Measurements from ENCODE around the gene LARP1. TPM values are rescaled to one million over a fixed set of nuclear protein-coding genes. Genes with fewer than 3 reads are reported as not detected.
"Not testable (repeated sequence)": the region's sequence is repeated elsewhere in the genome, so short reads cannot be mapped to it uniquely, and the experiment has no call there.

LARP1 gene
- polyA plus RNA-seq (ENCODE audit: insufficient read length in 4 of 4), result 100 to 1,000 TPM; 109 to 151 (median 135) TPM

DNA sequence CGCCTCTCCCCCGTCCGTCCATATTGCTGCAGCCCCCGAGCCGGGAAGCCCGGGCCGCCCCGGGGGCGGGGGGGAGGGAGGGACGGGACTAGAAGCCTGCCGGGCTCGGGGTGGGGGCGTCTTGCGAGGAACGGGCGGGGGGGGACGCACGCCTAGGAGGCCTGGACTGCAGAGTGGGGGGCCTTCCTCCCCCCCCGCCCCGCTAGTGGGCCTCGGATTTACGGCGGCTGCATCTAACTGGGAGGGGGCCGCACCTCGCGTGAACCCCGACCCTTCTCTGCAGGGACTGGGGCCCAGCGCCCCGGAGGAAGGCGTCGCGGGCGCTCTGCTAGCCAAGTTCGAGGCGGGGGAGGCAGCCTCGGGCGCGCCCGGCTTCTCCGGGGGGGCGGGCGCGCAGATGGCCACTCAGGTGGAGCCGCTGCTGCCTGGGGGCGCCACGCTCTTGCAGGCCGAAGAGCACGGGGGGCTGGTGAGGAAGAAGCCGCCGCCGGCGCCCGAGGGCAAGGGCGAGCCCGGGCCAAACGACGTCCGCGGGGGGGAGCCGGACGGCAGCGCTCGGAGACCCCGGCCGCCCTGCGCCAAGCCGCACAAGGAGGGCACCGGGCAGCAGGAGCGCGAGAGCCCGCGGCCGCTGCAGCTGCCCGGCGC, at the start of gene LARP1:
TSS of gene LARP1 (plus strand) at position 17 of the 648 bp plus-strand sequence. CDS start at position 398, 381 bp downstream.
- peak in 1 of 4 donors; percentile 34 for DNase-seq (ENCODE audit: low read depth in 4 of 4, low spot score in 3 of 4)

DNA sequence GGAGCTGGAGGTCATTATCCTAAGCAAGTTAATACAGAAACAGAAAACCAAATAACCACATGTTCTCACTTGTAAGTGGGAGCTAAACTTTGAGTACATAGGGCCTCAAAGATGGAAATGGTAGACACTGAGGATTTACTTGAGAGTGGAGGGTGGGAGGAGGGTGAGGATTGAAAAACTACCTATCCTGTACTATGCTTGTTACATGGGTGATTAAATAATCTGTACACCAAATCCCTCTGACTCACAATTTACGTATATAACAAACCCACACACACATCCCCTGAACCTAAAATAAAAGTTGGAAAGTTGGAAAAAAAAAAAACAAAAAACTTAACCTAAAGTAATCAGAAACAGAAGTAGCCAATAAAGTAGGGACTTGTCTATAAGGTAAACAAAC, 48.8 kb upstream of the LARP1 start:
- DNase-seq (ENCODE audit: low read depth in 4 of 4, low spot score in 3 of 4), result no peak

DNA sequence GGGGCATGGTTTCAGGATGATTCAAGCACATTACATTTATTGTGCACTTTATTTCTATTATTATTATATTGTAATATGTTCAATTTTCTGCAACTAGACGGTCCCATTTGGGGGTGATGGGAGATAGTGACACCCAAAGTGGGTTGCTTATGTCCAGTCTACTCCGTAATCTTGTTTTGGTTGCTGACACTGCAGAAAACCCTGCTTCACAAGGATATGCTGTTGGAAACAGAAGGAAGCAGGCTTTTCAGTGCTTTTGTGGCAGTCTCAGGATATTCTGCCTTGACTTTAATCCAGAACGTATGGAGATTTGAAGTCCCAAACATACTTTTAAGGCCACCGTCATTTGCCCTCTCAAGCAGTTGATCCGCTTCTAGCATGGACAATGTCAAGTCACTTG, 47.5 kb upstream of the LARP1 start:
- DNase-seq (ENCODE audit: low read depth in 4 of 4, low spot score in 3 of 4), result no peak

DNA sequence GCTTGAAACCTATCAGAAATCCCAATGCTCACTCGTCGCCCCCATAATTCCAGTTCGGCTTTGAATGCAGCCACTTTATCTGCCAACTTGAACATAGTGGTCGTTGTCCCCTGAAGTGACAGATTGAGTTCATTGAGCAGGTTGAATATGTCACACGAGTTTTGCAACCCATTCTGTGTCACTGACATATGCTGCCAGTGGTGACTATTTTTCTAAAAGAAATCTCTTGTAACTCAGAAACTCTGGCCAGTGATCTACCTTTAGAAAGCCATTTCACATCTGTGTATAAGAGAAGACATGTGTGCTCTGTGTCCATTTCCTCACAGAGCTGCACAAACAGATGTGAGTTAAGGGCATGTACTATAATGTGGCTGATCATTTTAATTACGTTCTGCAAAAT, 47.0 kb upstream of the LARP1 start:
- no peak for DNase-seq (ENCODE audit: low read depth in 4 of 4, low spot score in 3 of 4)

DNA sequence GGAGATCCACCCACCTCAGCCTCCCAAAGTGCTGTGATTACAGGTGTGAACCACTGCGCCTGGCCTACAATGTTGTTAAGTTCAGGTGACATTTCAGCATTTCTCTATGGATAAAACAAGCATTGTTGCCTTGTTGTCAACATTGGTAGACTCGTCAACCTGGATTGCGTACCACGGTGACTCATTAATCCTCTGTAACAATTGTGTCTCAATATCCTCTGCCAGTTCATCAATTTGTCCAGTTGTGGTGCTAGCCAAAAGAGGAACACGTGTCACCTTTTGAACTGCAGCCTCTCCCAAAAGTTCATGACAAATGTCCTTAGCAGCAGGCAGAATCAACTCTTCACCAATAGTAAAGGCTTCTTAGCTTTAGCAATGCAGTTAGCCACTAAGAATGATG, 46.3 kb upstream of the LARP1 start:
- DNase-seq (ENCODE audit: low read depth in 4 of 4, low spot score in 3 of 4), result no peak

DNA sequence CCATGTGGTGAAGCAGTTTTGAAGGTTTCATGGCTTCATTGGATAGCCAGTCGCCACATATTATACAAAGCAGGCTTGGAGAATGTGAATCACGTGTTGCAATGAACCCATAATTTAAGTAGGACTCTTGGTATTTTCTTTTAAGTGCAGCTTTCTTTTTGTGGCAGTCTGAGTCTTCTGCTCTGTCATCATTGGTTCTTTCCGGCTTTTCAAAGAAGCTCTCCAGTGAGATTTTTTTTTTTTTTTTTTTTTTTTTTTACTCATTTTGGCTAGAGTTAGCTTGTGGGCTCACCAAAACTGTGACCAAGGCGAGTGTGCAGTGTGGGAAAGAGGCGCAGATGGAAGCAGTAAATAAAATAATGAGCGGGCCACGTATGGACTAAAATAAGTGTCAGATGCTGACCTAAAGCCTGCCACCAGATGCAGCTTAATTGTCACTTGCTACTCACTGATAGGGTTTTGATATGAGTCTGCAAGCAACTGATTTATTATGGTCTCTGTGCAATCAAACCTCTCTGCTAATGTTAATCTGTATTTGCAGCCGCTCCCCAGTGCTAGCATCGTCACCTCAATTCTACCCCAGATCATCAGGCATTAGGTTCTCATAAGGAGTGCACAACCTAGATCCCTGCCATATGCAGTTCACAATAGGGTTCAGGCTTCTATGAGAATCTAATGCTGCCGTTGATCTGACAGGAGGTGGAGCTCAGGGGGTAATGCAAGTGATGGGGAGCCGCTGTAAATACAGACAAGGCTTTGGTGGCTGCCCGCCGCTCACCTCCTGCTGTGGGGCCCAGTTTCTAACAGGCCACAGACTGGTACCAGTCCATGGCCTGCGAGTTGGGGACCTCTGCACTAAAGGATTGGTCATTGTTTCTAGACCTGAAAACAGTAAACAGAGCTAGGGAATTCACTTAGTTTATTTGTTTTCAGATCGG, 45.5 kb upstream of the LARP1 start:
- DNase-seq (ENCODE audit: low read depth in 4 of 4, low spot score in 3 of 4), result no peak

DNA sequence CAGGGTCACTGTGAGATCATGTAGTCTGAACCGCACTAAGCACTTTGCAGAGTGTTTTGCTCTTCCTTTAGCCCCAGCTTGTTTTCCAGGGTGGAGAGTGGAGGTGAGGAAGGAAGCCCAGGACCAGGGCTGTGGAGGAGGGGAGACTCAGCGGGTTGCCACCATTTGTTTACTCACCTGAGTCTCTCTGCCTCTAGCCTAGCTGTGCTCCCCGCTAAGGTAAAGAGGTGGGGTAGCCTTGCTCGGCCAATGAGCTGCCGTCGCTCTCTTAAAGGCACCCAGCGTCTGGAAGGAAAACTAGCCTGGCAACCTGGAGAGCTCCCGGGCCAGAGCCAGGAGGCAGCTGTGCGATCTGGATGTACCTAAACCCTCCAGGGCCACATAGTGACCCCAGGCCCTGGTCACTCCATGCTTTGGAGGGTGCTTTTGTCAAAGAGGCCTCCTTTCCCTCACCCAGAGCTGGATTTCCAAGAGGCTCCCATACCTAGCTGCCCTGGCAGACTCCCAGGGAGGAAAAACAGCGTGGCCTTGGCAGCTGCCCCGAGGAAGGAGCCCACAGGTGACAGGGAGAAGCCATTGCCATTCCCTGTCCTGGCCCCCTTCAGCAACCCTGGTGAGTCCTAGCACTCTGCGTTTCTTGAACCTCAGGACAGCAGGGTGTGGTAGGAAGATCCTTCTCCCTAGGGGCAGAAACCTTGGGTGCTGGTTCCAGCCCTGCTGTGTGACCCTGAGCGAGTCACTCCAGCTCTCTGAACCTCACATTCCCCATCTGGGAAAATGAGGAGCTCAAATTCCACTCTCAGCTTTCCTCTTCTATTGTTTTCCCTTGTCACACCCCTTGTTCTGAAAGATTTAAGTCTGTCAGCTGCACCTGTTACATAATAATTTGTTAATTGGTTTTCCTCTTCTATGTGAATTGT, 42.4 kb upstream of the LARP1 start:
- no peak for DNase-seq (ENCODE audit: low read depth in 4 of 4, low spot score in 3 of 4)

DNA sequence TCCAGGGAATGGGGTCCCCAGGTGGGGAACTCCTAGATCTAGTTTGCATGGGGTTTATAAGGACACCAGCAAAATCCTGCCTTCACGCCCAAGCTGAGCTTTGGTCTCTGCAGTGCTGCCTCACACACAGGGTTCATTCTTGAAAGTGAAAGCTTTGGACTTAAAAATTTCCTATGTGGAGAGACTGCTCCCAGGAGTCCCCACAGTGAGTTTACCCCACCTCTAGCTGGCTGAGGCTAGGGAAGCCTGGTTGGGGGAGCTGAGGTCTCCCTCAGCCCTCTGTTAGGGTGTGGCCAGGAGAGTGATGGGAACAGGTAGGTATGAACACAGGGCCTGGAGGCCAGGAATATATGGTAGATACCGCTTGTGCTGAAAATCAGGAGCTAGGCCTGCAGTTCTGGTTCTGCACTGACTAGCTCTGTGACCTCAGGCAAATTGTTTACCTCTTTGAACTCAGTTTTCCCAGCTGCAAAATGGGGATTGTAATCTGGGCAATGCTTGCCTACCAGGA, 41.5 kb upstream of the LARP1 start:
- no peak for DNase-seq (ENCODE audit: low read depth in 4 of 4, low spot score in 3 of 4)

DNA sequence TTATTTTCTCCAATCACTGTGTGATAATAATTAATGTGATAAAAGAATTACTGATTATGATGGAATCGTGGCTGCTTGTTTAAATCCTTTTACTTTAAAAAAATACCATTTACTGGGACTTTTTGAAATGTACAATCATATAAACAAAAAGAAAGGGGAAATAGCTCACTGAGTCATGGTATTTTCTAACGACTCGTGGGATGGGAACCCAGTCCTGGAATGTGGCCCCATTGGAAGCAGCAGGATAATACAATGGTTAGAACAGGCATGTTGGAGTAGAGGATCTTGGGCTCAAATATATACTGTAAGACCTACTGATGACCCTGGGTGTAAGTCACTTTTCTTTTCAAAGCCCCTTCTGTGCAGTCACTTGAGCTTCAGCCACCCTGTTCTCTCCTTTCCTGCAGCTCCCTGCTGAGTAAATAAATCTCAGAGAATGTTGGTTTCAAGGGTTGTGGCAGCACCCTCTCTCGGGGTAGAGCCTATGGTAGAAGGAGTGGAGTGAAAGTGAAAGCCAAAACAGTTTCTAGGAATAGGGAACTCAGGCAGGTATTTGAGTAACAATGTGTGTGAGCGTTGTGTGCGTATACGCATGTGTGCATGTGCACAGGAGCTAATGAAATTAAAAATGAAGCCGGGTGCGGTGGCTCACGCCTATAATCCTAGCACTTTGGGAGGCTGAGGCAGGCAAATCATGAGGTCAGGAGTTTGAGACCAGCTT, 40.8 kb upstream of the LARP1 start:
- no peak for DNase-seq (ENCODE audit: low read depth in 4 of 4, low spot score in 3 of 4)

DNA sequence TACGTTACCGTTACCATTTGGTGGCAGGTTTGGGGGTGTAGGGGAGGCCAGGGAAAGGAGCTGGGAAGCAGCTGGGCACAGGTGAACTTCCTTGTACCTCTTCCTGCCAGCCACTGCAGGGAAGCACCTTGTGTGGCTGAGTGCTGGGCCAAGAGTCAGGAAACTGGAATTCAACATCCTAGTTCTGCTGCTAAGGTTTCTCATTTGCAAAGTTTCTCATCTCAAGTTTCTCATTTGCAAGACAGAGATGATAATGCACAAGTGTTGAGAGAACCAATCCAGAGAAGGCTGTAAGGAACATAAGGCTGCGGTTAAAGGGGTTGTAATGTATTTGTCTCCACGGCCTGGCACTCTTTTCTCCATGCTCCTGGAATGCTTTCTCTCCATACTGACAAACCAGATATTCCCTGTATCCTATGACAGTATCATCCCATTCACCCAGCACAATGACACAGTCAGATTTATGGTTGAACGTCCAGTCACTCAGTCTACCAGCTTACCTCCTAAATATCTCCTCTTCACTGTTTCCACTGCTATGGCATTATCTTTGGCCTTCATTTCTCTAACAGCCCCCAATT, 33.6 kb upstream of the LARP1 start:
- no peak for DNase-seq (ENCODE audit: low read depth in 4 of 4, low spot score in 3 of 4)

DNA sequence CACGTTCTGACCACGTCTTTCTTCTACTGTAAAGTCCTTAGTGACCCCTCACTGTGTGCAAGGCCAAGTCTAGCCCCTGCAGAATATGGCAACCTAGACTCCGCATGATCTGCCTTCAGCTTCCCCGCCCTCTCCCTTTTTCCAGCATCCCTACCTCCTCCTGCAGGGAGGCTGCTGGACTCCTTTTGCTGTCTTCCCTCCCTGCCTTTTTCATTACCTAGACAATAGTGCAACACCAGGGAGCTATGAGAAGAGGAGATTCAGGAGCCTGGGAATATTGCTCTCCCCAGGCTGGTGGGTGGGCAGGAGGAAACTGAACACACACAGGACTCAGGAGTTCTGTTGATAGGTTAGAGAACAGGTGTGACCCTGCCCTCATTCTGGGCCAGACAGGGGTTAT, 33.1 kb upstream of the LARP1 start:
- no peak for DNase-seq (ENCODE audit: low read depth in 4 of 4, low spot score in 3 of 4)

DNA sequence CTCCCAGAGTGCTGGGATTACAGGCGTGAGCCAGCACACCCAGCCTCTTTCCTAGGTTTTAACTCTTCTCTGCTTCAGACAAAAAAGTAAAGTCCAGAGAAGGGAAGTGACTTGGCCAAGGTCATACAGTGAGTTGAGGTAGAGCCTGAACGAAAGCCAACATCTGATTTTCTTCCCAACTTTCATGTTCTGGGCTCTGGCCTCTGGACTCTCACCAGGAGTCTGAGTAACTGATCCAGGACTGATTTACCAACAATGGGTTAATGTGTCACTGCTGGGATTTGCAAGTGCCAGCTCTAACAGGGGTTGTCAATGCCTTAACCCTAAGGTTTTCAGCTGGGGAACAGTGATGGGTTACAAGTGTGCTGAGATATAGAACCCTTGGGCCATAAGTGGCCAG, 32.2 kb upstream of the LARP1 start:
- DNase-seq (ENCODE audit: low read depth in 4 of 4, low spot score in 3 of 4), result no peak

DNA sequence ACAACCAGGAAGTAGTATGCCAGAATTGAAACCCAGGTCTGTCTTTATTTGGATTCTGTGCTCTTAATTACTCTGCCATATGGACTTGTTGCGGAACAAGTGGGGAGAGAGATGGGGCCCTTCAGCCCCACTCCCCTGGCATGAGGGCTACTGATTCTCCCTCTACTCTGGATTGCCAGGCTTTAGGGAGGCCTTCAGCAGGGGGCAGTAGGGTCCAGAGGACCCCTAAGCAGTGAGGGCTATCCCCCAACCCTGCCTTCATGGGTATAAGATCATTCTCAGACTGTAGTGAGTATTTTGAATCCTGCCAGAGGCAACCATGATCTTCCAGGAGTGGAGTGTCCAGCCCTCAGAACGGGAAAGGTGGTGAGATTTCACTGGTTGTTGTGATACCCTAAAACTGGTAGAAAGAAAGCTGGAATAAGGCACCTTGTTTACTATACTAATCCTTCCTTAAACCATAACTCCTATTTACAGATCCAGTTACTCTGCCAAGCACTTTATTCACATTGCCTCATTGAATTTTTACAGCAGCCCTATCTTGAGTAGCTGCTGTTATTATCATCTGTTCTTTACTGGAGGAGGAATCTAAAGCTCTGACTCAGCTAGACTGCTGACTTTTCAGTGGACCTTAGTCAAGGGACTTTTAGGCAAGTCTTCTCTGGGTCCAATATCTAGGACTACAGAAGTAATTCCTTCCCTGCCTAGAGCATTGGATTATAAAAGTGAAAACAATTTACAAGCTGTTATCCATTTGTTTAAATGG, 31.3 kb upstream of the LARP1 start:
- no peak for DNase-seq (ENCODE audit: low read depth in 4 of 4, low spot score in 3 of 4)

DNA sequence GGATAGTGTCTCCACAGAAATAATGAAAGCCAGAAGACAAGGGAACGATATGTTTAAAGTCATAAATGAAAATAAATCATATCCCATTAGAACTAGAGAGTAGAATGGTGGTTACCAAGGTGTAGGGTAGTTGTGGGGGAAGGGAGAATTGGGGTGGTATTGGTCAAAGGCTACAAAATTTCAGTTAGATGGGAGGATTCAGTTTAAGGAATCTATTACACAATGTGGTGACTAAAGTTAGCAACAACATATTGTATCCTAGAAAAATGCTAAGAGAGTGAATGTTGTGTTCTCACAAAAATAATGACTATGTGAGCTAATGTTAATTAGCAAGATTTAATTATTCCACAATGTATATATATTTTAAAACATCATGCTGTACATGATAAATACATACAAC, 27.8 kb upstream of the LARP1 start:
- DNase-seq (ENCODE audit: low read depth in 4 of 4, low spot score in 3 of 4), result no peak

DNA sequence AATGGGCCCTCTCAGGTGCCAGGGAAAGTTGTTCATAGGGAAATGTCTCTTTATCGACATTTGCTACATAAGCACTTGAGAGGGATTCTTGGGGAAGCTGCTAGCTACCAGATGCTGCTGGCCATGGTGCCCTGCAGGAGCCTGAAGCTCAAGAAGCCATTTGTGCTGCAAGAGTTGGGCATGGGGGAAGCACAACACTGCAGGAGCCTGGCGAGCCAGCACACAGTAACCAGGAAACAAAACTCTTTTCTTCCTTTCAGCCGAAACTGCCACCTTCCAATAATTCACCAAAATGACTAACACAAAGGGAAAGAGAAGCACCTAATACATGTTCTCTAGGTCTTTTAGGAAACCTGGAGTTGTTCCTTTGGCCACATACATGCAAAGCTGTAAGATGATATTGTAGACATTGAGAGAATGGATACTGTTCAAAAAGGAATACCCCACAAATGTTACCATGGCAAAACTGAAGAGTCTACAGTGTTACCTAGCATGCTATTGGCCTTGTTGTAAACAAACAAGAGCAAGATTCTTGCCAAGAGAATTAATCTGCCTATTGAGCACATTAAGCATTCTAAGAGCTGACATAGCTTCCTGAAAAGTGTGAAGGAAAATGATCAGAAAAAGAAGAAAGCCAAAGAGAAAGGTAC, 26.1 kb upstream of the LARP1 start:
- no peak for DNase-seq (ENCODE audit: low read depth in 4 of 4, low spot score in 3 of 4)

DNA sequence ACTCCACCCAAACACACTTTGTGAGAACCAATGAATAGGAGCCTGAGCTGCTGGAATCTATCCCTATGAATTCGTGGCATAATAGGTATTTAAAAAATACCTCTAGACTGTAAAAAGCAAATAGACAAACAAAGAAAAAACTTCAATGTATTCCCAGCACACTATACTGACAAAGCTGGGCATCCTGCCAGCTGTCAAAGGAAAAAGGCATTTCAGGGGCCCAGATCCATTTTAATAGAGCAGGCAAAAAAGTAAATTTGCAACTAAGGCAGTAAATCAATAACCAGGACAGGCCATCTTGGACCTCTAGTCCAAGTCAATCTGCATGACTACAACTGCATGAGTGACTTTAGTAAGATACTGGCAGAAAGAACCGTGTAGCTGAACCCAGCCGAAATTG, 25.6 kb upstream of the LARP1 start:
- no peak for DNase-seq (ENCODE audit: low read depth in 4 of 4, low spot score in 3 of 4)

DNA sequence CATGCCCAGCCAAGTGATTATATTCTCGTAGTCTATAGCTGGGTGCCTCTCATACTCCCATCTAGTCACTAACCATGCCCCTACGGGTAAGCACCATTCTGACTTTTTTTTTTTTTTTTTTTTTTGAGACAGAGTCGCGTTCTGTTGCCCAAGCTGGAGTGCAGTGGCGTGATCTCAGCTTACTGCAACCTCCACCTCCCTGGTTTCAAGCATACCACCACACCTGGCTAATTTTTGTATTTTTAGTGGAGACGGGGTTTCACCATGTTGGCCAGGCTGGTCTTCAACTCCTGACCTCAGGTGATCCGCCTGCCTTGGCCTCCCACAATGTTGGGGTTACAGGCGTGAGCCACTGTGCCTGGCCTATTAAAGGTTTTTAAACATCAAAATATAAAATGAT, 24.4 kb upstream of the LARP1 start:
- DNase-seq (ENCODE audit: low read depth in 4 of 4, low spot score in 3 of 4), result not testable (repeated sequence)

DNA sequence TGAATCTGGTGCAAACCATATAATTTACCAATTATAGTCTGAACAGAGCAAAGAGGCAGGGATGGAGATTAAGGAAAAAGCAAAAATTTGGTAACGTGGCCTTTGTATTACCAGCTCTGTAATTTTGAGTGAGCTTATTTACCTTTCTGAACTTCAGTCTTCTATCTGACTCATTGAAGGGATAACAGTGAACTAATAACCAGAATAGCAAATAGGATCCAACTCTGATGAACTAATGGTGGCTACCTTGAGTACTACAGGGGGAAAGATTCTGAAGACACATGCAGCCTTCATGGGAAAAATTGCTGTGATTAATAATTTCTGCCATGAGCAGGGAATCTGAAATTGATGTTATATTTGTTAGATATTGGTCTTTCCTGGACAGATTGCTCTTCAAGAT, 23.0 kb upstream of the LARP1 start:
- no peak for DNase-seq (ENCODE audit: low read depth in 4 of 4, low spot score in 3 of 4)
